Sciatic nerve (tissue), 2 donors: ENCODE results near the gene LAMA1. TPM values are rescaled to one million over a fixed set of nuclear protein-coding genes. Genes with fewer than 3 reads are reported as not detected.

Experiments
- ATAC-seq: fragments of 200-7000 bp; cut with Tn5 transposase; one replicate; pipeline ENCODE4 v1.9.1; 2020; ENCODE audit warnings: mild to moderate bottlenecking, moderate library complexity
- DNase-seq: peaks from one replicate; pipeline ENCODE4 v3.0.0-alpha.2; 2020; ENCODE audit warnings: low spot score
- intact Hi-C: fragments of 100-400 bp; cut with DNase I; formaldehyde crosslinking; loops from one replicate; pipeline ENCODE4 v1.14.2; 2022
- total RNA-seq: library from RNA; stranded (reverse); fragmentation: NEBNext Ultra II Directional; extraction: Animal tissue kit (Norgen Biotek cat#: 25700); gene quantifications from one replicate; pipeline ENCODE4 v1.2.1, GENCODE V29; 2021
- donor health status: DM: no; HTN: no; CAD: no.
- donor health status: DM: no; HTN: no; CAD: no.

Gene LAMA1
- total RNA-seq, 1 donor from 2014 or later = 2.0 TPM

- intact Hi-C loops = no loop called here
- no peak for ATAC-seq
- DNase-seq = no peak
Observed at GRCh38 chr18:6962571-6963451, 154.8 kb downstream of the LAMA1 start.

- intact Hi-C loops = no loop called here
- ATAC-seq (no peak), DNase-seq (no peak)
Observed at GRCh38 chr18:6961331-6961730, 156.3 kb downstream of the LAMA1 start.

GRCh38 chr18:6960656-6961055 lies 156.9 kb downstream of the LAMA1 start:
- DNase-seq = no peak
- intact Hi-C loops = no loop called here
- no peak for ATAC-seq

GRCh38 chr18:6960124-6960523 lies 157.5 kb downstream of the LAMA1 start:
- intact Hi-C loops = no loop called here
- no peak for ATAC-seq
- no peak for DNase-seq

- intact Hi-C loops = no loop called here
- DNase-seq (no peak), ATAC-seq (no peak)
Observed at GRCh38 chr18:6959110-6959509, 158.5 kb downstream of the LAMA1 start.

GRCh38 chr18:6956999-6957398 lies 160.6 kb downstream of the LAMA1 start:
- no peak for ATAC-seq
- DNase-seq = no peak
- intact Hi-C loops = no loop called here

- intact Hi-C loops = no loop called here
- DNase-seq (no peak), ATAC-seq (no peak)
Observed at GRCh38 chr18:6956495-6956894, 161.1 kb downstream of the LAMA1 start.

- no peak for DNase-seq
- intact Hi-C loops = no loop called here
- no peak for ATAC-seq
Observed at GRCh38 chr18:6955304-6955703, 162.3 kb downstream of the LAMA1 start.

GRCh38 chr18:6954501-6954900 lies 163.1 kb downstream of the LAMA1 start:
- no peak for ATAC-seq
- no peak for DNase-seq
- intact Hi-C loops = no loop called here

- no peak for ATAC-seq
- intact Hi-C loops = no loop called here
Observed at GRCh38 chr18:6951336-6952090, 166.1 kb downstream of the LAMA1 start.

GRCh38 chr18:6950641-6951040 lies 167.0 kb downstream of the LAMA1 start:
- ATAC-seq = no peak
- intact Hi-C loops = no loop called here

More at GRCh38 chr18:6951336-6952090, 166.1 kb downstream of the LAMA1 start:
- DNase-seq = no peak

GRCh38 chr18:6949800-6950586 lies 167.6 kb downstream of the LAMA1 start:
- intact Hi-C loops = no loop called here
- DNase-seq (no peak), ATAC-seq (no peak)

More at GRCh38 chr18:6950641-6951040, 167.0 kb downstream of the LAMA1 start:
- DNase-seq = no peak

- intact Hi-C loops = no loop called here
- no peak for ATAC-seq
- no peak for DNase-seq
Observed at GRCh38 chr18:6948281-6949055, 169.1 kb downstream of the LAMA1 start.

GRCh38 chr18:6947338-6948030 lies 170.1 kb downstream of the LAMA1 start:
- no peak for ATAC-seq
- no peak for DNase-seq
- intact Hi-C loops = no loop called here

- intact Hi-C loops = no loop called here
- DNase-seq (no peak), ATAC-seq (no peak)
Observed at GRCh38 chr18:6943143-6943542, 174.5 kb downstream of the LAMA1 start.

GRCh38 chr18:6942742-6943141 lies 174.9 kb downstream of the LAMA1 start:
- no peak for DNase-seq
- intact Hi-C loops = no loop called here
- ATAC-seq = no peak

GRCh38 chr18:6941996-6942395 lies 175.6 kb downstream of the LAMA1 start:
- intact Hi-C loops = no loop called here
- no peak for DNase-seq
- ATAC-seq = no peak

- intact Hi-C loops = no loop called here
- no peak for DNase-seq
- ATAC-seq = no peak
Observed at GRCh38 chr18:6940451-6940850, 177.1 kb downstream of the LAMA1 start.
